H1 (cell line): ENCODE data around the gene USP54. TPM values are rescaled to one million over a fixed set of nuclear protein-coding genes. Genes with fewer than 3 reads are reported as not detected.

ENCODE experiments used
- CHD1 ChIP-seq: IDR thresholded peaks from 2 replicates; pipeline ENCODE4 v1.6.1; 2012; ENCODE audit warnings: low read depth, low read length, improper control_type of control experiment
- GABPA ChIP-seq: IDR thresholded peaks from 2 replicates; pipeline ENCODE4 v1.6.1; 2011; ENCODE audit warnings: mild to moderate bottlenecking, low read length, moderate library complexity, borderline replicate concordance; ENCODE audit not compliant: insufficient read depth
- HDAC6 ChIP-seq: IDR thresholded peaks from one replicate; pipeline ENCODE4 v1.7.1; 2012; ENCODE audit warnings: low read depth, mild to moderate bottlenecking, inconsistent platforms, low read length, moderate library complexity
- SIRT6 ChIP-seq: IDR thresholded peaks from one replicate; pipeline ENCODE4 v1.7.1; 2012; ENCODE audit warnings: low read length, inconsistent platforms
- polyA plus RNA-seq, 7 experiments: library from polyadenylated mRNA; depleted of rRNA in 3 of 7; stranded (reverse) in 5 of 7; unstranded in 2 of 7; fragments of >200 nt in 5 of 7; fragments of 200-250 nt in 2 of 7; gene quantifications; 1 replicate in 5 of 7; 2 replicates in 1 of 7; 4 replicates in 1 of 7; pipeline versions ENCODE4 v1.2.1 to v1.2.3, GENCODE V29; 2011 to 2013; ENCODE audit warnings: missing spikeins in 2 of 7, mixed read lengths in 2 of 7
- total RNA-seq: library from RNA; stranded (reverse); fragmentation: NEBNext Ultra II Directional; extraction: Animal tissue kit (Norgen Biotek cat#: 25700); gene quantifications from 2 replicates; pipeline ENCODE4 v1.2.1, GENCODE V29; 2021
- TF ChIP-seq, protein P1 (sequence below): fragments of 300-600 bp; sonication (generic); IDR thresholded peaks from 2 replicates; pipeline ENCODE4 v1.7.1; 2012; ENCODE audit warnings: low read length, moderate library complexity, mild to moderate bottlenecking, inconsistent platforms; ENCODE audit not compliant: insufficient replicate concordance

The USP54 gene
- total and polyA plus RNA-seq, 2 of the 8 experiments (the other 6 are each of a cell fraction or from before 2014, with no cell fraction given) = 46.2 to 65.6 TPM

DNA sequence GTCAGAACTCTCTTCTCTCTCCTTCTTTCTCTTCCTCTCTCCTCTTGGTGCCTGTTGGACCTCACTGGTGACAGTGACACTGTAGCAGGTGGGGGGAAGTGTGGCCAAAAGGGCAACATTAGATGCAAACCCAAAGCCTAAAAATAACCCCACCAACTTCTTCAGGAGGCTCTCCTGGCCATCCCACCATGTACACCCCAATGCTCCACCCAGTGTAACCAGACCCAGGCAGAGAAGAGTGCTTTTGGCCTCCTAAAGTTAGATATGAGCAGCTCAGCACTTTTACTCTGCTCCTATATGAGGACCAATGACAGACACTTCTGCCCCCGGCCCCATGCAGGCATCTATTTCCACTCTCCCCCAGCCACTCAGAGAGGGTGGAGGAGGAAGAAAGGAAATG, 44.6 kb upstream of the USP54 start (continued):
- TF ChIP-seq, protein P1, sequence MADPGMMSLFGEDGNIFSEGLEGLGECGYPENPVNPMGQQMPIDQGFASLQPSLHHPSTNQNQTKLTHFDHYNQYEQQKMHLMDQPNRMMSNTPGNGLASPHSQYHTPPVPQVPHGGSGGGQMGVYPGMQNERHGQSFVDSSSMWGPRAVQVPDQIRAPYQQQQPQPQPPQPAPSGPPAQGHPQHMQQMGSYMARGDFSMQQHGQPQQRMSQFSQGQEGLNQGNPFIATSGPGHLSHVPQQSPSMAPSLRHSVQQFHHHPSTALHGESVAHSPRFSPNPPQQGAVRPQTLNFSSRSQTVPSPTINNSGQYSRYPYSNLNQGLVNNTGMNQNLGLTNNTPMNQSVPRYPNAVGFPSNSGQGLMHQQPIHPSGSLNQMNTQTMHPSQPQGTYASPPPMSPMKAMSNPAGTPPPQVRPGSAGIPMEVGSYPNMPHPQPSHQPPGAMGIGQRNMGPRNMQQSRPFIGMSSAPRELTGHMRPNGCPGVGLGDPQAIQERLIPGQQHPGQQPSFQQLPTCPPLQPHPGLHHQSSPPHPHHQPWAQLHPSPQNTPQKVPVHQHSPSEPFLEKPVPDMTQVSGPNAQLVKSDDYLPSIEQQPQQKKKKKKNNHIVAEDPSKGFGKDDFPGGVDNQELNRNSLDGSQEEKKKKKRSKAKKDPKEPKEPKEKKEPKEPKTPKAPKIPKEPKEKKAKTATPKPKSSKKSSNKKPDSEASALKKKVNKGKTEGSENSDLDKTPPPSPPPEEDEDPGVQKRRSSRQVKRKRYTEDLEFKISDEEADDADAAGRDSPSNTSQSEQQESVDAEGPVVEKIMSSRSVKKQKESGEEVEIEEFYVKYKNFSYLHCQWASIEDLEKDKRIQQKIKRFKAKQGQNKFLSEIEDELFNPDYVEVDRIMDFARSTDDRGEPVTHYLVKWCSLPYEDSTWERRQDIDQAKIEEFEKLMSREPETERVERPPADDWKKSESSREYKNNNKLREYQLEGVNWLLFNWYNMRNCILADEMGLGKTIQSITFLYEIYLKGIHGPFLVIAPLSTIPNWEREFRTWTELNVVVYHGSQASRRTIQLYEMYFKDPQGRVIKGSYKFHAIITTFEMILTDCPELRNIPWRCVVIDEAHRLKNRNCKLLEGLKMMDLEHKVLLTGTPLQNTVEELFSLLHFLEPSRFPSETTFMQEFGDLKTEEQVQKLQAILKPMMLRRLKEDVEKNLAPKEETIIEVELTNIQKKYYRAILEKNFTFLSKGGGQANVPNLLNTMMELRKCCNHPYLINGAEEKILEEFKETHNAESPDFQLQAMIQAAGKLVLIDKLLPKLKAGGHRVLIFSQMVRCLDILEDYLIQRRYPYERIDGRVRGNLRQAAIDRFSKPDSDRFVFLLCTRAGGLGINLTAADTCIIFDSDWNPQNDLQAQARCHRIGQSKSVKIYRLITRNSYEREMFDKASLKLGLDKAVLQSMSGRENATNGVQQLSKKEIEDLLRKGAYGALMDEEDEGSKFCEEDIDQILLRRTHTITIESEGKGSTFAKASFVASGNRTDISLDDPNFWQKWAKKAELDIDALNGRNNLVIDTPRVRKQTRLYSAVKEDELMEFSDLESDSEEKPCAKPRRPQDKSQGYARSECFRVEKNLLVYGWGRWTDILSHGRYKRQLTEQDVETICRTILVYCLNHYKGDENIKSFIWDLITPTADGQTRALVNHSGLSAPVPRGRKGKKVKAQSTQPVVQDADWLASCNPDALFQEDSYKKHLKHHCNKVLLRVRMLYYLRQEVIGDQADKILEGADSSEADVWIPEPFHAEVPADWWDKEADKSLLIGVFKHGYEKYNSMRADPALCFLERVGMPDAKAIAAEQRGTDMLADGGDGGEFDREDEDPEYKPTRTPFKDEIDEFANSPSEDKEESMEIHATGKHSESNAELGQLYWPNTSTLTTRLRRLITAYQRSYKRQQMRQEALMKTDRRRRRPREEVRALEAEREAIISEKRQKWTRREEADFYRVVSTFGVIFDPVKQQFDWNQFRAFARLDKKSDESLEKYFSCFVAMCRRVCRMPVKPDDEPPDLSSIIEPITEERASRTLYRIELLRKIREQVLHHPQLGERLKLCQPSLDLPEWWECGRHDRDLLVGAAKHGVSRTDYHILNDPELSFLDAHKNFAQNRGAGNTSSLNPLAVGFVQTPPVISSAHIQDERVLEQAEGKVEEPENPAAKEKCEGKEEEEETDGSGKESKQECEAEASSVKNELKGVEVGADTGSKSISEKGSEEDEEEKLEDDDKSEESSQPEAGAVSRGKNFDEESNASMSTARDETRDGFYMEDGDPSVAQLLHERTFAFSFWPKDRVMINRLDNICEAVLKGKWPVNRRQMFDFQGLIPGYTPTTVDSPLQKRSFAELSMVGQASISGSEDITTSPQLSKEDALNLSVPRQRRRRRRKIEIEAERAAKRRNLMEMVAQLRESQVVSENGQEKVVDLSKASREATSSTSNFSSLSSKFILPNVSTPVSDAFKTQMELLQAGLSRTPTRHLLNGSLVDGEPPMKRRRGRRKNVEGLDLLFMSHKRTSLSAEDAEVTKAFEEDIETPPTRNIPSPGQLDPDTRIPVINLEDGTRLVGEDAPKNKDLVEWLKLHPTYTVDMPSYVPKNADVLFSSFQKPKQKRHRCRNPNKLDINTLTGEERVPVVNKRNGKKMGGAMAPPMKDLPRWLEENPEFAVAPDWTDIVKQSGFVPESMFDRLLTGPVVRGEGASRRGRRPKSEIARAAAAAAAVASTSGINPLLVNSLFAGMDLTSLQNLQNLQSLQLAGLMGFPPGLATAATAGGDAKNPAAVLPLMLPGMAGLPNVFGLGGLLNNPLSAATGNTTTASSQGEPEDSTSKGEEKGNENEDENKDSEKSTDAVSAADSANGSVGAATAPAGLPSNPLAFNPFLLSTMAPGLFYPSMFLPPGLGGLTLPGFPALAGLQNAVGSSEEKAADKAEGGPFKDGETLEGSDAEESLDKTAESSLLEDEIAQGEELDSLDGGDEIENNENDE = no peak
- no peak for TF ChIP-seq GABPA
- TF ChIP-seq HDAC6 = no peak
- no peak for TF ChIP-seq CHD1
- TF ChIP-seq SIRT6 = no peak
